GM23338 (cell line): ENCODE results near the gene PCSK5. TPM values are rescaled to one million over a fixed set of nuclear protein-coding genes. Genes with fewer than 3 reads are reported as not detected.

Source experiments
- ATAC-seq: fragments of 200-7000 bp; cut with Tn5 transposase; 3 replicates; pipeline ENCODE4 v1.9.1; 2020
- DNase-seq: peaks from one replicate; pipeline ENCODE4 v3.0.0-alpha.2; 2015; ENCODE audit warnings: low spot score
- H2AFZ ChIP-seq: fragments of 200-600 bp; sonication (generic); 2 replicates; pipeline ENCODE4 v1.8.0; 2016; ENCODE audit warnings: antibody characterized with exemption, mild to moderate bottlenecking, moderate library complexity
- H3F3A ChIP-seq: fragments of 200-600 bp; sonication (generic); replicated peaks from 2 replicates; pipeline ENCODE4 v1.8.0; 2017; ENCODE audit warnings: antibody characterized with exemption, mixed run types, low read depth
- H3K27ac ChIP-seq: fragments of 200-600 bp; sonication (generic); 2 replicates; pipeline ENCODE4 v1.6.1; 2016; ENCODE audit warnings: low read depth
- H3K27me3 ChIP-seq: fragments of 200-600 bp; sonication (generic); 2 replicates; pipeline ENCODE4 v1.8.0; 2016; ENCODE audit warnings: mild to moderate bottlenecking, mixed run types, moderate library complexity; ENCODE audit not compliant: insufficient read depth
- H3K36me3 ChIP-seq: fragments of 200-600 bp; sonication (generic); 2 replicates; pipeline ENCODE4 v1.8.0; 2016; ENCODE audit warnings: mild to moderate bottlenecking; ENCODE audit not compliant: insufficient read depth
- H3K4me1 ChIP-seq: fragments of 200-600 bp; sonication (generic); 2 replicates; pipeline ENCODE4 v1.8.0; 2016; ENCODE audit warnings: mild to moderate bottlenecking, moderate library complexity; ENCODE audit not compliant: insufficient read depth
- H3K4me2 ChIP-seq: fragments of 200-600 bp; sonication (generic); 2 replicates; pipeline ENCODE4 v1.7.1; 2017; ENCODE audit warnings: mixed run types
- H3K4me3 ChIP-seq: fragments of 200-600 bp; sonication (generic); 2 replicates; pipeline ENCODE4 v1.6.1; 2016; ENCODE audit warnings: mixed run types
- H3K79me2 ChIP-seq: fragments of 200-600 bp; sonication (generic); replicated peaks from 2 replicates; pipeline ENCODE4 v1.8.0; 2017; ENCODE audit warnings: mild to moderate bottlenecking; ENCODE audit not compliant: insufficient read depth
- H3K9me2 ChIP-seq: fragments of 200-600 bp; sonication (generic); 2 replicates; pipeline ENCODE4 v1.8.0; 2017; ENCODE audit not compliant: insufficient read depth
- H4K20me1 ChIP-seq: fragments of 200-600 bp; sonication (generic); replicated peaks from 2 replicates; pipeline ENCODE4 v1.8.0; 2017; ENCODE audit warnings: mild to moderate bottlenecking; ENCODE audit not compliant: insufficient read depth
- H3K27ac Mint-ChIP-seq: 2 replicates; pipeline ENCODE4 v1.8.0; 2020; ENCODE audit warnings: inconsistent platforms, mild to moderate bottlenecking, moderate library complexity, mixed read lengths
- H3K27me3 Mint-ChIP-seq: 3 replicates; pipeline ENCODE4 v1.8.0; 2022; ENCODE audit warnings: low read depth, mild to moderate bottlenecking, moderate library complexity, mixed read lengths, inconsistent platforms; ENCODE audit not compliant: insufficient read depth, poor library complexity
- H3K36me3 Mint-ChIP-seq: 3 replicates; pipeline ENCODE4 v1.8.0; 2021; ENCODE audit warnings: low read depth, mild to moderate bottlenecking, inconsistent platforms, moderate library complexity, mixed read lengths
- H3K4me1 Mint-ChIP-seq: 3 replicates; pipeline ENCODE4 v1.8.0; 2020; ENCODE audit warnings: mild to moderate bottlenecking, inconsistent platforms, mixed read lengths
- H3K4me3 Mint-ChIP-seq: 3 replicates; pipeline ENCODE4 v1.8.0; 2021; ENCODE audit warnings: moderate library complexity, mild to moderate bottlenecking, inconsistent platforms, mixed read lengths
- H3K9me3 Mint-ChIP-seq: 3 replicates; pipeline ENCODE4 v1.8.0; 2020; ENCODE audit warnings: moderate library complexity, mild to moderate bottlenecking, inconsistent platforms, mixed read lengths
- CREB1 ChIP-seq: fragments of 250-450 bp; sonication (Bioruptor Pico); IDR thresholded peaks from 2 replicates; pipeline ENCODE4 v1.5.0; 2020; ENCODE audit warnings: low read depth, mild to moderate bottlenecking, moderate library complexity
- CTCF ChIP-seq, 2 experiments: fragments of 200-600 bp in 1 of 2; sonication (generic) in 1 of 2; conservative IDR thresholded peaks; 2 replicates each; pipeline versions ENCODE4 v1.5.1 to v1.6.1; 2016 to 2017; ENCODE audit warnings: antibody characterized with exemption in 2 of 2, low read depth in 2 of 2, mild to moderate bottlenecking in 2 of 2, moderate library complexity in 1 of 2
- ETS1 ChIP-seq: IDR thresholded peaks from 2 replicates; pipeline ENCODE4 v1.6.1; 2016; ENCODE audit warnings: antibody characterized with exemption
- EZH2 ChIP-seq: fragments of 200-600 bp; sonication (generic); IDR thresholded peaks from one replicate; pipeline ENCODE4 v1.8.0; 2017; ENCODE audit warnings: antibody characterized with exemption, mild to moderate bottlenecking, low read depth; ENCODE audit not compliant: unreplicated experiment
- EZH2phosphoT487 ChIP-seq: fragments of 200-600 bp; sonication (generic); IDR thresholded peaks from one replicate; pipeline ENCODE4 v1.8.1; 2018; ENCODE audit warnings: antibody characterized with exemption; ENCODE audit not compliant: unreplicated experiment
- JUNB ChIP-seq: IDR thresholded peaks from one replicate; pipeline ENCODE4 v1.6.1; 2016; ENCODE audit warnings: antibody characterized with exemption; ENCODE audit not compliant: unreplicated experiment
- NANOG ChIP-seq: IDR thresholded peaks from 2 replicates; pipeline ENCODE4 v1.6.1; 2016; ENCODE audit warnings: antibody characterized with exemption, borderline replicate concordance
- POLR2AphosphoS5 ChIP-seq: IDR thresholded peaks from 2 replicates; pipeline ENCODE4 v1.6.1; 2016; ENCODE audit warnings: antibody characterized with exemption, low read depth
- REST ChIP-seq: IDR thresholded peaks from one replicate; pipeline ENCODE4 v1.6.1; 2018; ENCODE audit warnings: antibody characterized with exemption; ENCODE audit not compliant: unreplicated experiment
- STAT1 ChIP-seq: IDR thresholded peaks from one replicate; pipeline ENCODE4 v1.6.1; 2016; ENCODE audit warnings: antibody characterized with exemption; ENCODE audit not compliant: unreplicated experiment
- ZNF114 ChIP-seq: fragments of 250-450 bp; sonication (Bioruptor Pico); IDR thresholded peaks from 2 replicates; pipeline ENCODE4 v1.5.0; 2020; ENCODE audit warnings: mild to moderate bottlenecking, moderate library complexity
- ZNF331 ChIP-seq: fragments of 250-450 bp; sonication (Bioruptor Pico); IDR thresholded peaks from 2 replicates; pipeline ENCODE4 v1.5.0; 2020; ENCODE audit warnings: low read depth, mild to moderate bottlenecking, moderate library complexity
- polyA plus RNA-seq: library from polyadenylated mRNA; unstranded; fragments of >200 nt; fragmentation: Nextera tagmentation; extraction: Ambion mirVana; gene quantifications from 2 replicates; pipeline ENCODE4 v1.2.1, GENCODE V29; 2016
- total RNA-seq: library from RNA; depleted of rRNA; stranded (reverse); fragments of >200 nt; shearing (Covaris generic); gene quantifications from 2 replicates; pipeline ENCODE4 v1.2.3, GENCODE V29; 2014
- TF ChIP-seq, protein P1 (sequence below): fragments of 250-450 bp; sonication (Bioruptor Pico); IDR thresholded peaks from 2 replicates; pipeline ENCODE4 v1.5.0; 2020; ENCODE audit warnings: mild to moderate bottlenecking, moderate library complexity

The PCSK5 gene
- total and polyA plus RNA-seq, 2 experiments from 2014 or later: 12.3 to 34.8 TPM

- Histone ChIP-seq H2AFZ (no peak overlapping the region), H3K4me2 (no peak overlapping the region), H3K27ac (no peak overlapping the region), H4K20me1 (no peaks in the 10 kb centered on the region), H3K4me1 (no peaks in the 10 kb centered on the region), H3K9me2 (peaks cover 6% of the 10 kb centered on the region; the same call in 1 of the 2 replicates), H3K79me2 (no peaks in the 10 kb centered on the region), H3K27me3 (no peaks in the 10 kb centered on the region), H3F3A (no peaks in the 10 kb centered on the region), H3K4me3 (no peak overlapping the region), H3K36me3 (no peaks in the 10 kb centered on the region)
- TF ChIP-seq EZH2 (no peak), CTCF (conservative IDR thresholded peaks at IDR 0.05; ENCODE audit: low read depth in 2 of 2) (no peak), STAT1 (no peak), POLR2AphosphoS5 (no peak), ZNF114 (CRISPR knock-in tag) (no peak), ZNF331 (CRISPR knock-in tag) (no peak), CREB1 (CRISPR knock-in tag) (no peak), ETS1 (no peak), EZH2phosphoT487 (no peak), REST (no peak), JUNB (no peak), NANOG (no peak)
- TF ChIP-seq, protein P1, sequence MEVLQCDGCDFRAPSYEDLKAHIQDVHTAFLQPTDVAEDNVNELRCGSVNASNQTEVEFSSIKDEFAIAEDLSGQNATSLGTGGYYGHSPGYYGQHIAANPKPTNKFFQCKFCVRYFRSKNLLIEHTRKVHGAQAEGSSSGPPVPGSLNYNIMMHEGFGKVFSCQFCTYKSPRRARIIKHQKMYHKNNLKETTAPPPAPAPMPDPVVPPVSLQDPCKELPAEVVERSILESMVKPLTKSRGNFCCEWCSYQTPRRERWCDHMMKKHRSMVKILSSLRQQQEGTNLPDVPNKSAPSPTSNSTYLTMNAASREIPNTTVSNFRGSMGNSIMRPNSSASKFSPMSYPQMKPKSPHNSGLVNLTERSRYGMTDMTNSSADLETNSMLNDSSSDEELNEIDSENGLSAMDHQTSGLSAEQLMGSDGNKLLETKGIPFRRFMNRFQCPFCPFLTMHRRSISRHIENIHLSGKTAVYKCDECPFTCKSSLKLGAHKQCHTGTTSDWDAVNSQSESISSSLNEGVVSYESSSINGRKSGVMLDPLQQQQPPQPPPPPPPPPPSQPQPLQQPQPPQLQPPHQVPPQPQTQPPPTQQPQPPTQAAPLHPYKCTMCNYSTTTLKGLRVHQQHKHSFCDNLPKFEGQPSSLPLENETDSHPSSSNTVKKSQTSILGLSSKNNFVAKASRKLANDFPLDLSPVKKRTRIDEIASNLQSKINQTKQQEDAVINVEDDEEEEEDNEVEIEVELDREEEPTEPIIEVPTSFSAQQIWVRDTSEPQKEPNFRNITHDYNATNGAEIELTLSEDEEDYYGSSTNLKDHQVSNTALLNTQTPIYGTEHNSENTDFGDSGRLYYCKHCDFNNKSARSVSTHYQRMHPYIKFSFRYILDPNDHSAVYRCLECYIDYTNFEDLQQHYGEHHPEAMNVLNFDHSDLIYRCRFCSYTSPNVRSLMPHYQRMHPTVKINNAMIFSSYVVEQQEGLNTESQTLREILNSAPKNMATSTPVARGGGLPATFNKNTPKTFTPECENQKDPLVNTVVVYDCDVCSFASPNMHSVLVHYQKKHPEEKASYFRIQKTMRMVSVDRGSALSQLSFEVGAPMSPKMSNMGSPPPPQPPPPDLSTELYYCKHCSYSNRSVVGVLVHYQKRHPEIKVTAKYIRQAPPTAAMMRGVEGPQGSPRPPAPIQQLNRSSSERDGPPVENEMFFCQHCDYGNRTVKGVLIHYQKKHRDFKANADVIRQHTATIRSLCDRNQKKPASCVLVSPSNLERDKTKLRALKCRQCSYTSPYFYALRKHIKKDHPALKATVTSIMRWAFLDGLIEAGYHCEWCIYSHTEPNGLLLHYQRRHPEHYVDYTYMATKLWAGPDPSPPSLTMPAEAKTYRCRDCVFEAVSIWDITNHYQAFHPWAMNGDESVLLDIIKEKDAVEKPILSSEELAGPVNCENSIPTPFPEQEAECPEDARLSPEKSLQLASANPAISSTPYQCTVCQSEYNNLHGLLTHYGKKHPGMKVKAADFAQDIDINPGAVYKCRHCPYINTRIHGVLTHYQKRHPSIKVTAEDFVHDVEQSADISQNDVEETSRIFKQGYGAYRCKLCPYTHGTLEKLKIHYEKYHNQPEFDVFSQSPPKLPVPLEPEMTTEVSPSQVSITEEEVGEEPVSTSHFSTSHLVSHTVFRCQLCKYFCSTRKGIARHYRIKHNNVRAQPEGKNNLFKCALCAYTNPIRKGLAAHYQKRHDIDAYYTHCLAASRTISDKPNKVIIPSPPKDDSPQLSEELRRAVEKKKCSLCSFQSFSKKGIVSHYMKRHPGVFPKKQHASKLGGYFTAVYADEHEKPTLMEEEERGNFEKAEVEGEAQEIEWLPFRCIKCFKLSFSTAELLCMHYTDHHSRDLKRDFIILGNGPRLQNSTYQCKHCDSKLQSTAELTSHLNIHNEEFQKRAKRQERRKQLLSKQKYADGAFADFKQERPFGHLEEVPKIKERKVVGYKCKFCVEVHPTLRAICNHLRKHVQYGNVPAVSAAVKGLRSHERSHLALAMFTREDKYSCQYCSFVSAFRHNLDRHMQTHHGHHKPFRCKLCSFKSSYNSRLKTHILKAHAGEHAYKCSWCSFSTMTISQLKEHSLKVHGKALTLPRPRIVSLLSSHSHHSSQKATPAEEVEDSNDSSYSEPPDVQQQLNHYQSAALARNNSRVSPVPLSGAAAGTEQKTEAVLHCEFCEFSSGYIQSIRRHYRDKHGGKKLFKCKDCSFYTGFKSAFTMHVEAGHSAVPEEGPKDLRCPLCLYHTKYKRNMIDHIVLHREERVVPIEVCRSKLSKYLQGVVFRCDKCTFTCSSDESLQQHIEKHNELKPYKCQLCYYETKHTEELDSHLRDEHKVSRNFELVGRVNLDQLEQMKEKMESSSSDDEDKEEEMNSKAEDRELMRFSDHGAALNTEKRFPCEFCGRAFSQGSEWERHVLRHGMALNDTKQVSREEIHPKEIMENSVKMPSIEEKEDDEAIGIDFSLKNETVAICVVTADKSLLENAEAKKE (CRISPR knock-in tag): no peak
- ATAC-seq (no peak), DNase-seq (no peak)
- H3K27ac Mint-ChIP-seq: no peak overlapping the region
- no peaks in the 10 kb centered on the region for H3K4me1 Mint-ChIP-seq
- peaks cover 4% of the 10 kb centered on the region for H3K27me3 Mint-ChIP-seq
- H3K4me3 Mint-ChIP-seq: no peak overlapping the region
- no peaks in the 10 kb centered on the region; the same call in 2 of the 3 replicates for H3K9me3 Mint-ChIP-seq
- no peaks in the 10 kb centered on the region for H3K36me3 Mint-ChIP-seq
Measured at GRCh38 chr9:76321195-76321828, 430.8 kb downstream of the PCSK5 start.
